Eye (tissue), 1 donor: ENCODE data around the gene IL2RG.

ENCODE experiments used
- DNase-seq: peaks from one replicate; pipeline ENCODE4 v3.0.0-alpha.2; 2015

The IL2RG gene

GRCh38 chrX:71111141-71111843 is at the start of gene IL2RG:
IL2RG (minus strand) TSS chrX:71111577; CDS start chrX:71111539, 38 bp downstream.
- no peak for DNase-seq

GRCh38 chrX:71160475-71160874 is 49.1 kb upstream of the IL2RG start:
- no peak for DNase-seq

- no peak for DNase-seq
Measured at GRCh38 chrX:71159335-71159734, 48.0 kb upstream of the IL2RG start.

- DNase-seq, result no peak
Measured at GRCh38 chrX:71158603-71159002, 47.2 kb upstream of the IL2RG start.

- no peak for DNase-seq
Measured at GRCh38 chrX:71154641-71155040, 43.3 kb upstream of the IL2RG start.

GRCh38 chrX:71154196-71154595 is 42.8 kb upstream of the IL2RG start:
- DNase-seq, result no peak

- no peak for DNase-seq
Measured at GRCh38 chrX:71151366-71151765, 40.0 kb upstream of the IL2RG start.

GRCh38 chrX:71148278-71148663 is 36.9 kb upstream of the IL2RG start:
- no peak for DNase-seq

- no peak for DNase-seq
Measured at GRCh38 chrX:71147496-71148277, 36.3 kb upstream of the IL2RG start.

GRCh38 chrX:71144651-71145050 is 33.3 kb upstream of the IL2RG start, which contains the start of gene NLGN3:
NLGN3 (plus strand) TSS chrX:71144841; CDS start chrX:71147750, 2,909 bp downstream.
- peak; percentile 64 for DNase-seq

GRCh38 chrX:71143508-71143907 is 32.1 kb upstream of the IL2RG start:
- no peak for DNase-seq

- no peak for DNase-seq
Measured at GRCh38 chrX:71140440-71140839, 29.1 kb upstream of the IL2RG start.

GRCh38 chrX:71131510-71131909 is 20.1 kb upstream of the IL2RG start:
- no peak for DNase-seq

GRCh38 chrX:71128915-71129765 is 17.8 kb upstream of the IL2RG start:
- peak; percentile 77 for DNase-seq

- no peak for DNase-seq
Measured at GRCh38 chrX:71128166-71128833, 16.9 kb upstream of the IL2RG start.

- no peak for DNase-seq
Measured at GRCh38 chrX:71118985-71119535, 7.7 kb upstream of the IL2RG start.

GRCh38 chrX:71118032-71118984 is 6.9 kb upstream of the IL2RG start, which contains the start of gene MED12:
MED12 (plus strand) TSS chrX:71118596; CDS start chrX:71118755, 159 bp downstream.
- peak; percentile 92 for DNase-seq

GRCh38 chrX:71117358-71117757 is 6.0 kb upstream of the IL2RG start:
- DNase-seq, result no peak

- no peak for DNase-seq
Measured at GRCh38 chrX:71111921-71112431, 599 bp upstream of the IL2RG start.

GRCh38 chrX:71109051-71109450 is 2.3 kb downstream of the IL2RG start:
- DNase-seq, result no peak
